Panc1 (cell line): ENCODE measurements around the gene PTH2. TPM values are rescaled to one million over a fixed set of nuclear protein-coding genes. Genes with fewer than 3 reads are reported as not detected.

Source experiments
- ATAC-seq: fragments of 200-7000 bp; cut with Tn5 transposase; 2 replicates; pipeline ENCODE4 v1.9.1; 2020; ENCODE audit warnings: mild to moderate bottlenecking, moderate library complexity
- BruUV-seq: library from RNA; stranded (reverse); fragments of 400-500 nt; replicated peaks from 2 replicates; lab custom pipeline; 2021; lab: Mats Ljungman, UMichigan
- CTCF ChIA-PET: fragments of 300-600 bp; sonication (Branson Sonifier 250); formaldehyde crosslinking; loops from one replicate; lab custom pipeline; 2022; ENCODE audit warnings: antibody characterized with exemption; lab: Charles Lee
- POLR2A ChIA-PET: fragments of 300-600 bp; sonication (Branson Sonifier 250); formaldehyde crosslinking; loops from one replicate; lab custom pipeline; 2022; ENCODE audit warnings: antibody characterized with exemption; lab: Charles Lee
- DNase-seq: peaks from one replicate; pipeline ENCODE4 v3.0.0-alpha.2; 2010; ENCODE audit warnings: low read depth, low spot score
- H3K27ac ChIP-seq: 2 replicates; pipeline ENCODE4 v1.5.1; 2011; ENCODE audit warnings: mild to moderate bottlenecking, low read length, inconsistent platforms
- H3K27me3 ChIP-seq: fragments of 200-500 bp; sonication (Bioruptor generic); 2 replicates; pipeline ENCODE4 v1.6.0; 2014; ENCODE audit warnings: low read length, inconsistent platforms; ENCODE audit not compliant: control insufficient read depth, insufficient read depth
- H3K36me3 ChIP-seq: fragments of 200-500 bp; sonication (Bioruptor generic); 2 replicates; pipeline ENCODE4 v1.5.1; 2014; ENCODE audit warnings: inconsistent platforms, mild to moderate bottlenecking, low read length, moderate library complexity; ENCODE audit not compliant: control insufficient read depth, insufficient read depth
- H3K4me1 ChIP-seq: 2 replicates; pipeline ENCODE4 v1.5.1; 2011; ENCODE audit warnings: inconsistent platforms, mild to moderate bottlenecking, low read length, moderate library complexity; ENCODE audit not compliant: control insufficient read depth, insufficient read depth
- H3K4me3 ChIP-seq, 2 experiments: 2 replicates each; pipeline ENCODE4 v1.5.1; 2011 to 2012; ENCODE audit warnings: low read depth in 2 of 2, low read length in 2 of 2, mild to moderate bottlenecking in 2 of 2, inconsistent platforms in 1 of 2, moderate library complexity in 1 of 2
- H3K9me3 ChIP-seq: fragments of 200-500 bp; sonication (Bioruptor generic); 2 replicates; pipeline ENCODE4 v1.5.1; 2014; ENCODE audit warnings: low read depth, mild to moderate bottlenecking, inconsistent platforms, low read length, moderate library complexity; ENCODE audit not compliant: control insufficient read depth, insufficient read depth
- POLR2AphosphoS5 ChIP-seq: IDR thresholded peaks from 2 replicates; pipeline ENCODE4 v1.6.1; 2012; ENCODE audit warnings: mild to moderate bottlenecking, low read depth, low read length, moderate library complexity
- SIN3A ChIP-seq: IDR thresholded peaks from 2 replicates; pipeline ENCODE4 v1.6.1; 2012; ENCODE audit warnings: low read depth, mild to moderate bottlenecking, low read length, moderate library complexity, borderline replicate concordance; ENCODE audit not compliant: insufficient read depth
- TCF7L2 ChIP-seq: IDR thresholded peaks from 2 replicates; pipeline ENCODE4 v1.6.1; 2011; ENCODE audit warnings: mild to moderate bottlenecking, low read depth, low read length, inconsistent platforms
- in situ Hi-C: cut with HindIII; loops from 2 replicates; pipeline ENCODE4 v1.10.0; 2016; ENCODE audit warnings: low sequenced_read_pairs, low pct_unique_long_range_greater_than_20kb
- intact Hi-C: fragments of 100-400 bp; cut with micrococcal nuclease; formaldehyde crosslinking; loops from one replicate; pipeline ENCODE4 v1.10.0; 2022; ENCODE audit not compliant: unreplicated experiment
- total RNA-seq: library from RNA; stranded (reverse); gene quantifications from one replicate; pipeline ENCODE4 v1.2.1, GENCODE V29; 2021; ENCODE audit not compliant: unreplicated experiment
- TF ChIP-seq, protein P1 (sequence below): fragments of 450-650 bp; IDR thresholded peaks from 2 replicates; pipeline ENCODE4 v1.5.1; 2017; ENCODE audit warnings: mild to moderate bottlenecking
- TF ChIP-seq, protein P2 (sequence below), 2 experiments: IDR thresholded peaks; 2 replicates each; pipeline ENCODE4 v1.6.1; 2011 to 2012; ENCODE audit warnings: low read depth in 2 of 2, control low read depth in 1 of 2, low read length in 1 of 2, mild to moderate bottlenecking in 1 of 2, moderate library complexity in 1 of 2; ENCODE audit not compliant: insufficient read depth in 1 of 2

Gene PTH2
- total RNA-seq, 1 experiment from 2014 or later, result not detected

DNA sequence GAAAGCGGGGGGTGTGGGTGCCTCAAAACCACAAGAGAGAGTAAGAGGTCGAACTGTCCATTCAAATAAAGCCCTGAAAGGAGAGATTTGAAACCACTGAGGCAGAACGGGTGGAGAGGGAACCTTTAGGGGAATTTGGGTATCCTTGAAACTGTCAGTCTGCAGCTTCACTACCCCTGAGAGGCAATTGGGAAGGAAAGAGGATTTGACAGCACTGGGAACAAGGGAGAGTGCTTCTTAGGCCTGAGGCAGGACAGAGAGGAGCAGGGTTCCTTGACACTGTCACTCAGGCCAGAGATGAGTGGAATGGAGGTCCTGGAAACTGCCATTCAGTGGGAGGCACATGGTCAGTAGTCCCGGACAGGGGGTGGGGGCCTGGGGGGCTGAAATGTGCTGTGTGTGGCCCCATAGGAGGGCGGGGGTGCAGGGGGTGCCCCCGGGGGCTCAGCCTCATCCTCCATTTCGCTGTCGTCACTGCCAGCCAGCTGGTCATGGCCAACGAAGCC lies 7.0 kb upstream of the PTH2 start:
- DNase-seq (no peak), ATAC-seq (no peak)
- in situ Hi-C loops, result no loop called here
- intact Hi-C loops, result no loop called here
- H3K9me3 ChIP-seq, result no peaks in the 10 kb centered on the region
- no peak overlapping the region for H3K27ac ChIP-seq
- H3K27me3 ChIP-seq, result no peaks in the 10 kb centered on the region; the same call in 1 of the 2 replicates
- no peaks in the 10 kb centered on the region; the same call in 1 of the 2 replicates for H3K4me1 ChIP-seq
- POLR2A ChIA-PET, result no interaction called here
- no peak overlapping the region for H3K4me3 ChIP-seq
- no peaks in the 10 kb centered on the region for H3K36me3 ChIP-seq
- BruUV-seq, result no TSS peak
- CTCF ChIA-PET, result no interaction called here
- TF ChIP-seq, protein P1, sequence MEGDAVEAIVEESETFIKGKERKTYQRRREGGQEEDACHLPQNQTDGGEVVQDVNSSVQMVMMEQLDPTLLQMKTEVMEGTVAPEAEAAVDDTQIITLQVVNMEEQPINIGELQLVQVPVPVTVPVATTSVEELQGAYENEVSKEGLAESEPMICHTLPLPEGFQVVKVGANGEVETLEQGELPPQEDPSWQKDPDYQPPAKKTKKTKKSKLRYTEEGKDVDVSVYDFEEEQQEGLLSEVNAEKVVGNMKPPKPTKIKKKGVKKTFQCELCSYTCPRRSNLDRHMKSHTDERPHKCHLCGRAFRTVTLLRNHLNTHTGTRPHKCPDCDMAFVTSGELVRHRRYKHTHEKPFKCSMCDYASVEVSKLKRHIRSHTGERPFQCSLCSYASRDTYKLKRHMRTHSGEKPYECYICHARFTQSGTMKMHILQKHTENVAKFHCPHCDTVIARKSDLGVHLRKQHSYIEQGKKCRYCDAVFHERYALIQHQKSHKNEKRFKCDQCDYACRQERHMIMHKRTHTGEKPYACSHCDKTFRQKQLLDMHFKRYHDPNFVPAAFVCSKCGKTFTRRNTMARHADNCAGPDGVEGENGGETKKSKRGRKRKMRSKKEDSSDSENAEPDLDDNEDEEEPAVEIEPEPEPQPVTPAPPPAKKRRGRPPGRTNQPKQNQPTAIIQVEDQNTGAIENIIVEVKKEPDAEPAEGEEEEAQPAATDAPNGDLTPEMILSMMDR, result no peak
- TF ChIP-seq SIN3A (no peak), POLR2AphosphoS5 (no peak), TCF7L2 (no peak)
- TF ChIP-seq, protein P2, sequence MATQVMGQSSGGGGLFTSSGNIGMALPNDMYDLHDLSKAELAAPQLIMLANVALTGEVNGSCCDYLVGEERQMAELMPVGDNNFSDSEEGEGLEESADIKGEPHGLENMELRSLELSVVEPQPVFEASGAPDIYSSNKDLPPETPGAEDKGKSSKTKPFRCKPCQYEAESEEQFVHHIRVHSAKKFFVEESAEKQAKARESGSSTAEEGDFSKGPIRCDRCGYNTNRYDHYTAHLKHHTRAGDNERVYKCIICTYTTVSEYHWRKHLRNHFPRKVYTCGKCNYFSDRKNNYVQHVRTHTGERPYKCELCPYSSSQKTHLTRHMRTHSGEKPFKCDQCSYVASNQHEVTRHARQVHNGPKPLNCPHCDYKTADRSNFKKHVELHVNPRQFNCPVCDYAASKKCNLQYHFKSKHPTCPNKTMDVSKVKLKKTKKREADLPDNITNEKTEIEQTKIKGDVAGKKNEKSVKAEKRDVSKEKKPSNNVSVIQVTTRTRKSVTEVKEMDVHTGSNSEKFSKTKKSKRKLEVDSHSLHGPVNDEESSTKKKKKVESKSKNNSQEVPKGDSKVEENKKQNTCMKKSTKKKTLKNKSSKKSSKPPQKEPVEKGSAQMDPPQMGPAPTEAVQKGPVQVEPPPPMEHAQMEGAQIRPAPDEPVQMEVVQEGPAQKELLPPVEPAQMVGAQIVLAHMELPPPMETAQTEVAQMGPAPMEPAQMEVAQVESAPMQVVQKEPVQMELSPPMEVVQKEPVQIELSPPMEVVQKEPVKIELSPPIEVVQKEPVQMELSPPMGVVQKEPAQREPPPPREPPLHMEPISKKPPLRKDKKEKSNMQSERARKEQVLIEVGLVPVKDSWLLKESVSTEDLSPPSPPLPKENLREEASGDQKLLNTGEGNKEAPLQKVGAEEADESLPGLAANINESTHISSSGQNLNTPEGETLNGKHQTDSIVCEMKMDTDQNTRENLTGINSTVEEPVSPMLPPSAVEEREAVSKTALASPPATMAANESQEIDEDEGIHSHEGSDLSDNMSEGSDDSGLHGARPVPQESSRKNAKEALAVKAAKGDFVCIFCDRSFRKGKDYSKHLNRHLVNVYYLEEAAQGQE (IDR thresholded peaks at IDR 0.05; ENCODE audit: insufficient read depth in 1 of 2, low read depth in 2 of 2, low read length in 1 of 2), result no peak

DNA sequence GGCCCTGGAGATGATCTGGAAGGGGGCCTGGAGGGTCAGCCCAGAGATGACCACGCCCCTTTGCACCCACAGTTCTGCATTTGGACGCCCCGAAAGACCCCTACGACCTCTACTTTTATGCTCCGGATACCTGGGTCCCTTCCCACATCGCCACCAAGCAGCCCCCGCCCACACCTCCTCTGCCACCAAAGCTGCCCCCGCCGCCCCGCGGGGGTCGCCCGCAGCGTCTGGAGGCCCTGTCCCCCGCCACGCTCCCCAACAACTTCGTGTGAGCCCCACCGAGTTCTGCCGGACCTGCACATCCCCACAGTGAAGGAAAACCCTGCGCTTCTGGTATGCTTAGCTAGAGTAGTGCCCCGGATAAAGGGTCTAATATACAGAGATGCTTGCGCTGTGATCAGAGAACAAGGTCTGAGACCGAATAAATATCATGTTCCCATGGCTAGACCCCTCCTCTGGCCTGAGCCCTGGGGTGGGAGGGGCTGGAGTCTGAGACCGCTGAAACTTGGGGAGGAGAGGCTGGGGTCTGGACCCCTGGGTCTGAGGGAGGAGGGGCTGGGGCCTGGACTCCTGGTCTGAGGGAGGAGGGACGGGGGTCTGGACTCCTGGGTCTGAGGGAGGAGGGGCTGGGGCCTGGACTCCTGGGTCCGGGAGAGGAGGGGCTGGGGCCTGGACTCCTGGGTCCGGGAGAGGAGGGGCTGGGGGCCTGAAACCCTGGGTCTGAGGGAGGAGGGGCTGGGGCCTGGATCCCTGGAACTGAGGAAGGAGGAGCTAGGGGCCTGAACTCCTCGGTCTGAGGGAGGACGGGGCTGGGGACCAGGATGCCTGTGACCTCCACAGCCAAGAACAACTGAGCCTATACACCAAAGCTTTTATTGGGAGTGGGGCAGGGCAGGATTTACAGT lies 5.6 kb upstream of the PTH2 start:
- TF ChIP-seq SIN3A, result no peak
- TF ChIP-seq TCF7L2, result no peak
- TF ChIP-seq, protein P1, result no peak
- TF ChIP-seq, protein P2 (IDR thresholded peaks at IDR 0.05; ENCODE audit: insufficient read depth in 1 of 2, low read depth in 2 of 2, low read length in 1 of 2), result no peak
- TF ChIP-seq POLR2AphosphoS5, result no peak
- Histone ChIP-seq H3K36me3 (no peaks in the 10 kb centered on the region), H3K27ac (no peak overlapping the region), H3K9me3 (no peaks in the 10 kb centered on the region), H3K4me1 (no peaks in the 10 kb centered on the region; the same call in 1 of the 2 replicates), H3K27me3 (no peaks in the 10 kb centered on the region; the same call in 1 of the 2 replicates), H3K4me3 (no peak overlapping the region)
- no peak for DNase-seq
- ATAC-seq, result no peak
- intact Hi-C loops, result no loop called here
- in situ Hi-C loops, result no loop called here
- CTCF ChIA-PET, result interaction anchor here (0.5 kb wide), 1 partner anchor 301 kb away, joined by 8 read pairs; no protein-coding TSS in a partner anchor
- POLR2A ChIA-PET, result interaction anchor here (0.5 kb wide), 1 partner anchor 1081 kb away, joined by 10 read pairs; no protein-coding TSS in a partner anchor
- BruUV-seq, result no TSS peak
